WTC11 (cell line): ENCODE measurements around the gene MKI67. TPM values are rescaled to one million over a fixed set of nuclear protein-coding genes. Genes with fewer than 3 reads are reported as not detected.

Experiments
- E2F4 ChIP-seq: sonication (generic); formaldehyde crosslinking; IDR thresholded peaks from 2 replicates; pipeline ENCODE4 v1.8.1; 2022; ENCODE audit warnings: low read depth, mild to moderate bottlenecking, moderate library complexity, missing genetic modification reagents, borderline replicate concordance
- ELF4 ChIP-seq: sonication (generic); formaldehyde crosslinking; IDR thresholded peaks from 2 replicates; pipeline ENCODE4 v1.8.1; 2022; ENCODE audit warnings: low read depth, mild to moderate bottlenecking, moderate library complexity, missing genetic modification reagents
- EMX1 ChIP-seq: fragments of 250-450 bp; sonication (Bioruptor Pico); IDR thresholded peaks from 2 replicates; pipeline ENCODE4 v1.8.0; 2021; ENCODE audit warnings: mild to moderate bottlenecking
- FOXJ3 ChIP-seq: sonication (generic); formaldehyde crosslinking; IDR thresholded peaks from 2 replicates; pipeline ENCODE4 v1.9.0; 2021; ENCODE audit warnings: missing genetic modification reagents, mild to moderate bottlenecking, borderline replicate concordance
- FOXK1 ChIP-seq: sonication (generic); formaldehyde crosslinking; IDR thresholded peaks from 2 replicates; pipeline ENCODE4 v1.8.0; 2022; ENCODE audit warnings: mild to moderate bottlenecking, moderate library complexity, missing genetic modification reagents
- JAZF1 ChIP-seq: fragments of 250-450 bp; sonication (Bioruptor Pico); IDR thresholded peaks from 2 replicates; pipeline ENCODE4 v1.9.0; 2021; ENCODE audit warnings: moderate library complexity, mild to moderate bottlenecking, inconsistent platforms
- JUN ChIP-seq: sonication (generic); formaldehyde crosslinking; IDR thresholded peaks from 2 replicates; pipeline ENCODE4 v1.8.0; 2023; ENCODE audit warnings: mild to moderate bottlenecking, missing genetic modification reagents
- MYBL2 ChIP-seq: sonication (generic); formaldehyde crosslinking; IDR thresholded peaks from 2 replicates; pipeline ENCODE4 v1.8.1; 2023; ENCODE audit warnings: mild to moderate bottlenecking, moderate library complexity, missing genetic modification reagents
- SP1 ChIP-seq: sonication (generic); formaldehyde crosslinking; conservative IDR thresholded peaks from 2 replicates; pipeline ENCODE4 v1.8.1; 2022; ENCODE audit warnings: missing genetic modification reagents
- STAT6 ChIP-seq: sonication (generic); formaldehyde crosslinking; conservative IDR thresholded peaks from 2 replicates; pipeline ENCODE4 v1.8.1; 2023; ENCODE audit warnings: mild to moderate bottlenecking, low read depth, missing genetic modification reagents, moderate library complexity
- USF2 ChIP-seq: sonication (generic); formaldehyde crosslinking; IDR thresholded peaks from 2 replicates; pipeline ENCODE4 v1.8.1; 2023; ENCODE audit warnings: mild to moderate bottlenecking, missing genetic modification reagents, moderate library complexity
- ZNF416 ChIP-seq: fragments of 250-450 bp; sonication (Bioruptor Pico); IDR thresholded peaks from 2 replicates; pipeline ENCODE4 v1.9.0; 2021; ENCODE audit warnings: mild to moderate bottlenecking, inconsistent platforms
- ZNF423 ChIP-seq: fragments of 250-450 bp; sonication (Bioruptor Pico); IDR thresholded peaks from 2 replicates; pipeline ENCODE4 v2.1.2; 2022; ENCODE audit warnings: mild to moderate bottlenecking, moderate library complexity
- ZSCAN18 ChIP-seq: fragments of 250-450 bp; sonication (Bioruptor Pico); IDR thresholded peaks from 2 replicates; pipeline ENCODE4 v2.1.2; 2022; ENCODE audit warnings: mild to moderate bottlenecking, moderate library complexity
- total RNA-seq: library from RNA; stranded (reverse); gene quantifications from 3 replicates; pipeline ENCODE4 v1.2.3, GENCODE V29; 2021
- TF ChIP-seq, protein P1 (sequence below): sonication (generic); formaldehyde crosslinking; IDR thresholded peaks from 2 replicates; pipeline ENCODE4 v1.8.0; 2023; ENCODE audit warnings: missing genetic modification reagents, mild to moderate bottlenecking, borderline replicate concordance
- TF ChIP-seq, protein P2 (sequence below): sonication (generic); formaldehyde crosslinking; IDR thresholded peaks from 2 replicates; pipeline ENCODE4 v1.8.1; 2023; ENCODE audit warnings: mild to moderate bottlenecking, missing genetic modification reagents
- TF ChIP-seq, protein P3 (sequence below): sonication (generic); formaldehyde crosslinking; IDR thresholded peaks from 2 replicates; pipeline ENCODE4 v1.8.1; 2023; ENCODE audit warnings: mild to moderate bottlenecking, missing genetic modification reagents, moderate library complexity

MKI67 gene
- total RNA-seq, 1 experiment from 2014 or later: 118 TPM

GRCh38 chr10:128150045-128150493 lies 23.8 kb upstream of the MKI67 start (continued):
- TF ChIP-seq ZSCAN18 (CRISPR knock-in tag) (0 out of 2 replicates have a peak, but pooled peaks have one; percentile 14), SP1 (CRISPR knock-in tag) (peak; percentile 48; the same call in 1 of the 2 replicates), FOXK1 (peak; percentile 54; the same call in 1 of the 2 replicates), ELF4 (no peak), USF2 (CRISPR knock-in tag) (peak; percentile 52), JAZF1 (no peak), ZNF423 (CRISPR knock-in tag) (peak; percentile 77), STAT6 (CRISPR knock-in tag) (no peak), JUN (CRISPR knock-in tag) (no peak), EMX1 (CRISPR knock-in tag) (no peak), FOXJ3 (CRISPR knock-in tag) (no peak), ZNF416 (CRISPR knock-in tag) (0 out of 2 replicates have a peak, but pooled peaks have one; percentile 41), MYBL2 (peak; percentile 67; the same call in 1 of the 2 replicates), E2F4 (0 out of 2 replicates have a peak, but pooled peaks have one; percentile 27)
- TF ChIP-seq, protein P1, sequence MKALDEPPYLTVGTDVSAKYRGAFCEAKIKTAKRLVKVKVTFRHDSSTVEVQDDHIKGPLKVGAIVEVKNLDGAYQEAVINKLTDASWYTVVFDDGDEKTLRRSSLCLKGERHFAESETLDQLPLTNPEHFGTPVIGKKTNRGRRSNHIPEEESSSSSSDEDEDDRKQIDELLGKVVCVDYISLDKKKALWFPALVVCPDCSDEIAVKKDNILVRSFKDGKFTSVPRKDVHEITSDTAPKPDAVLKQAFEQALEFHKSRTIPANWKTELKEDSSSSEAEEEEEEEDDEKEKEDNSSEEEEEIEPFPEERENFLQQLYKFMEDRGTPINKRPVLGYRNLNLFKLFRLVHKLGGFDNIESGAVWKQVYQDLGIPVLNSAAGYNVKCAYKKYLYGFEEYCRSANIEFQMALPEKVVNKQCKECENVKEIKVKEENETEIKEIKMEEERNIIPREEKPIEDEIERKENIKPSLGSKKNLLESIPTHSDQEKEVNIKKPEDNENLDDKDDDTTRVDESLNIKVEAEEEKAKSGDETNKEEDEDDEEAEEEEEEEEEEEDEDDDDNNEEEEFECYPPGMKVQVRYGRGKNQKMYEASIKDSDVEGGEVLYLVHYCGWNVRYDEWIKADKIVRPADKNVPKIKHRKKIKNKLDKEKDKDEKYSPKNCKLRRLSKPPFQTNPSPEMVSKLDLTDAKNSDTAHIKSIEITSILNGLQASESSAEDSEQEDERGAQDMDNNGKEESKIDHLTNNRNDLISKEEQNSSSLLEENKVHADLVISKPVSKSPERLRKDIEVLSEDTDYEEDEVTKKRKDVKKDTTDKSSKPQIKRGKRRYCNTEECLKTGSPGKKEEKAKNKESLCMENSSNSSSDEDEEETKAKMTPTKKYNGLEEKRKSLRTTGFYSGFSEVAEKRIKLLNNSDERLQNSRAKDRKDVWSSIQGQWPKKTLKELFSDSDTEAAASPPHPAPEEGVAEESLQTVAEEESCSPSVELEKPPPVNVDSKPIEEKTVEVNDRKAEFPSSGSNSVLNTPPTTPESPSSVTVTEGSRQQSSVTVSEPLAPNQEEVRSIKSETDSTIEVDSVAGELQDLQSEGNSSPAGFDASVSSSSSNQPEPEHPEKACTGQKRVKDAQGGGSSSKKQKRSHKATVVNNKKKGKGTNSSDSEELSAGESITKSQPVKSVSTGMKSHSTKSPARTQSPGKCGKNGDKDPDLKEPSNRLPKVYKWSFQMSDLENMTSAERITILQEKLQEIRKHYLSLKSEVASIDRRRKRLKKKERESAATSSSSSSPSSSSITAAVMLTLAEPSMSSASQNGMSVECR (CRISPR knock-in tag): 0 out of 2 replicates have a peak, but pooled peaks have one; percentile 62
- TF ChIP-seq, protein P2, sequence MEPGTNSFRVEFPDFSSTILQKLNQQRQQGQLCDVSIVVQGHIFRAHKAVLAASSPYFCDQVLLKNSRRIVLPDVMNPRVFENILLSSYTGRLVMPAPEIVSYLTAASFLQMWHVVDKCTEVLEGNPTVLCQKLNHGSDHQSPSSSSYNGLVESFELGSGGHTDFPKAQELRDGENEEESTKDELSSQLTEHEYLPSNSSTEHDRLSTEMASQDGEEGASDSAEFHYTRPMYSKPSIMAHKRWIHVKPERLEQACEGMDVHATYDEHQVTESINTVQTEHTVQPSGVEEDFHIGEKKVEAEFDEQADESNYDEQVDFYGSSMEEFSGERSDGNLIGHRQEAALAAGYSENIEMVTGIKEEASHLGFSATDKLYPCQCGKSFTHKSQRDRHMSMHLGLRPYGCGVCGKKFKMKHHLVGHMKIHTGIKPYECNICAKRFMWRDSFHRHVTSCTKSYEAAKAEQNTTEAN (CRISPR knock-in tag): no peak
- TF ChIP-seq, protein P3, sequence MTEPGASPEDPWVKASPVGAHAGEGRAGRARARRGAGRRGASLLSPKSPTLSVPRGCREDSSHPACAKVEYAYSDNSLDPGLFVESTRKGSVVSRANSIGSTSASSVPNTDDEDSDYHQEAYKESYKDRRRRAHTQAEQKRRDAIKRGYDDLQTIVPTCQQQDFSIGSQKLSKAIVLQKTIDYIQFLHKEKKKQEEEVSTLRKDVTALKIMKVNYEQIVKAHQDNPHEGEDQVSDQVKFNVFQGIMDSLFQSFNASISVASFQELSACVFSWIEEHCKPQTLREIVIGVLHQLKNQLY (CRISPR knock-in tag): no peak
